ENCODE measurements around the gene USH1C.

USH1C gene

DNA sequence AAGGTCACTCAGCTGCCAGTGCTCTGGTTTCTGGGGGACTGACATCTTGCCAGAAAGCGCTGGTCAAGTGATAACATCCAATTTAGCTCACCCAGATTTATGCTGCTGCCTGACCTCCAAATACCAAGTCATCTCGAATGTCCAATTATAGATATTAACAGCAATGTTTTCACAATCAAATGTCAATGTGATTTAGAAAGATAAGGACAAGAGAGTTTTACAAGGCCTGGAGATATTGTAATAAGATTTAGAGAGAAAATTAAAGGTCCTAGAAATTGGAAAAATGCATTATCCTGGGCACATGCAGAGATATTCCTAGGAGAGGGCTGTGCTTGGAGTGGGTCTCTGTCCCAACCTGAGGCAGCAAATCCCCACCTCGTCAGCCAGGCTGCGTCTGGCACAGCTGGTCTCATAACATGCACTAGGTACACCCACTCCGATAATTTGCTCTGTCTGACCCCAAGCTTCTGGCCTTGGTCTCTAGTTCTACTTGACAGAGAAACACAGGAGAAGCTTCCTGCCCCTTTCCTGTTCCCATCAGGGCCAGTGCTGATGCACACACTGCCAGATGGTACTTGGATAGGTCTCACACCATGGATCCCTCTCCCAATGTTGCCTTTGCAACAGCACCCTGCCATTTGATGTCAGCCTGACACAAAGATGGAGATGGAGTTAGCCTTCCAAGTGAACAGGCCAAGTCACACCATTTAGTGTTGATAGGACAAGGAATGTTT, 28.6 kb downstream of the USH1C start:
- no peaks in the 10 kb centered on the region for H3K4me1 Mint-ChIP-seq (ENCODE audit: low read depth)
- H3K4me3 Mint-ChIP-seq = no peak overlapping the region
- H3K27me3 Mint-ChIP-seq (ENCODE audit: low read depth) = peaks cover 12% of the 10 kb centered on the region
- no peaks in the 10 kb centered on the region for H3K9me3 Mint-ChIP-seq
- H3K36me3 Mint-ChIP-seq (ENCODE audit: low read depth) = no peaks in the 10 kb centered on the region
- no peak overlapping the region for H3K27ac Mint-ChIP-seq

DNA sequence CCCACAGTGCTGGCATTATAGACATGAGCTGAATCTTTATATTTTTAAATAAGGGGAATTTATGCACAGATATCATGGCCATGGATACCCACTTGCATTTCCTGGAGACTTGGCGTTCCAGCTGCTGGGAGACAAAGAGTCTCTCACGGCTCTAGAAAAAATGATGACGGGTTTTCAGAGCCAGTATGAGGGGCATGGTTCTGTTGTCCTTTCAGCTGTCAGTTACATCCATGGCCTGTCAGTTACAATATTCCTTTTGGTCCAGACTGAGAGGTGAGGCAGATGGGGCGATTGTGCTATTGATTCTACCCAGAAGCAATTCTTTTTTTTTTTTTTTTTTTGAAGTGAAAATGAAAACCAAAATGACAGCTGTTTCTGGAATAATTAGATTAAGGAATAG, 29.7 kb downstream of the USH1C start:
- Mint-ChIP-seq H3K4me1 (ENCODE audit: low read depth) (no peaks in the 10 kb centered on the region), H3K27ac (no peak overlapping the region), H3K4me3 (no peak overlapping the region), H3K9me3 (no peaks in the 10 kb centered on the region), H3K27me3 (ENCODE audit: low read depth) (peaks cover 12% of the 10 kb centered on the region), H3K36me3 (ENCODE audit: low read depth) (no peaks in the 10 kb centered on the region)

DNA sequence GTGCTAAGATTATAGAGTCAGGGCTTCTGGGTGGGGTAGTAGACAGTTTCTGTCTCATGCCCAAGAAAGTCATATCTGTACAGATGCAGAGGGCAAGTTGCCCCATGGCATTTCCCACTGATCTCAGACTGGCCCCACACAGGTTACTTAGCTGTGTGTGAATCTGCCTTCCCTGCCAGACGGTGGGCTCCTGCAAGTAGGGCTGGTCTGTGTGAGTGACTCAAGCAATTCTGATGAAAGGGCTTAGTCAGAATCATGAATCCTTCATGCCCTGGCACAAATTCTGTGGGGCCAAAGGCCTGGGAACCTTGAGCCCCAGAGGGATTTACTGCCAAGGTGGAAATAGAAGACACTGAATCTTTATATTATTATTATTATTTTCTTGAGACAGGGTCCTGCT, 30.4 kb downstream of the USH1C start:
- peaks cover 12% of the 10 kb centered on the region for H3K27me3 Mint-ChIP-seq (ENCODE audit: low read depth)
- no peaks in the 10 kb centered on the region for H3K36me3 Mint-ChIP-seq (ENCODE audit: low read depth)
- no peaks in the 10 kb centered on the region for H3K9me3 Mint-ChIP-seq
- no peaks in the 10 kb centered on the region for H3K4me1 Mint-ChIP-seq (ENCODE audit: low read depth)
- no peak overlapping the region for H3K4me3 Mint-ChIP-seq
- H3K27ac Mint-ChIP-seq = no peak overlapping the region

DNA sequence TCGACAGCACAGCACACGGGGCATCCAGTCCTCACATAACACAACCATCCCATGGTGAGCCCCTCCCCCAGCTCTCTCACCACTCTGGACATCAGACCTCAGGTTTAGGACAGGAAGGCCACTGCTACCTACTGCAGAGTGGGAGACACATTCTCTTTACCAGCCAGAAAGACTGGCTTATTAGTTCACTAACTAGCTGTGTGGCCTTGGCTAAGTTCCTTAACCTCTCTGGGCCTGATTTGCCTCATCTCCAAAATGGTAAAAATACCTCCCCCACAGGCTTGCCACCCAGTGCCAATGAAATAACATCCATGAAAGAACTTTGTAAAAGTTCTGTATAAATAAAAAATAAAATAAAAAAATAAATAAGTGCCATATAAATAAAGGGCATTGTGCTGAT, 32.1 kb downstream of the USH1C start:
- no peaks in the 10 kb centered on the region for H3K36me3 Mint-ChIP-seq (ENCODE audit: low read depth)

DNA sequence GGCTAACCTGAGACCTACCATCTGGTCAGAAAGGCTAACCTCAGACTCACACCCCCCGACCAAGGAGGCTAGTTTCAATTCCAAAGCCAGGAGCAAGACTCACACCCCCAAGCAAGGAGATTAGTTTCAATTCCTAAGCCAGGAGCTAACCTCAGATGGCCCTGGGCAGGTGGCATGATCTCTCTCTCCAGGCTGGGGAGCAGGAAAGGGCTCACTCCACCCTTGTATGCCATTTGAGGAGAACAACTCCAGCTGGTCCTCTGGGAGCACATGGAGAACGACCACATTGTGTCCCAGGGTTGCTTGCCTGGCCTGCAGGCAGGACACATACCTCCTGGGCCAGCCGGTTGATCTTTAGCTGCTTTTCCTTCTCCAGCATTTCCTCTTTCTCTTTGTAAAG, 32.6 kb downstream of the USH1C start:
- no peaks in the 10 kb centered on the region for H3K4me1 Mint-ChIP-seq (ENCODE audit: low read depth)
- H3K9me3 Mint-ChIP-seq = no peaks in the 10 kb centered on the region
- H3K4me3 Mint-ChIP-seq = no peak overlapping the region
- peaks cover 17% of the 10 kb centered on the region for H3K27me3 Mint-ChIP-seq (ENCODE audit: low read depth)
- H3K36me3 Mint-ChIP-seq (ENCODE audit: low read depth) = no peaks in the 10 kb centered on the region
- no peak overlapping the region for H3K27ac Mint-ChIP-seq

More for the DNA sequence above, 32.1 kb downstream of the USH1C start:
- Mint-ChIP-seq H3K9me3 (no peaks in the 10 kb centered on the region), H3K4me3 (no peak overlapping the region), H3K27me3 (ENCODE audit: low read depth) (peaks cover 15% of the 10 kb centered on the region), H3K27ac (no peak overlapping the region), H3K4me1 (ENCODE audit: low read depth) (no peaks in the 10 kb centered on the region)

DNA sequence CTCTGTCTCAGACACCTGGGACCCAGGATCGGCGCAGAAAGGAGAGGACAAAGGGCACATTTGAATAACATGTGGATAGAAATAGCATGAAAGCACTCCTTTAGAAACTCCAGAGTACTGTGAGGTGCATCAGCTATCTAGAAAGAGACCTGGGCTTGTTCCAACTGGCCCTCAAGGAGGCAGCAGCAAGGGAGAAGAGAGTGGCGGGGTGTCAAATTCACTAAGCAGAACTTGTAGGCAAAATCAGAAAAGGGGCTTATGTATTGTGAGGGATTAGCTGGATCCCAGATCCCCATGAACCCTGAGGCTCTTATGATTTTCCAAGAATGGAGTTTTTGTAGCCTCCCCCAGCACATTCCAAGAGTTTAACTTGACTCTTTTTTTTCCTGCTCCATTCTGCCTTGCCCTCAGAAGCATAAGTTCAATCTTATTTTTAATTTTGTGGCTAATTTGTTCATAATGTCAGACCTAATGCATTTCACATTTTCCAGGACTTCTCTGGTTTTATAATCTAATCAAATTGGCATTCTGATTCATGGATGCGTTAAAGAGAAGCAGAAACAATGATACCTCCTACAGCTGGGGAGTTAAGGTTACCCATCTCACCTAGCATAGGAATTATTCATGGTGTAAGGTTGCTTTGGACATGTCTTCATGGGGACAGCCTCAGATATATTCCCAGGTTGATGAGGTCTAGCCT, 33.6 kb downstream of the USH1C start:
- no peaks in the 10 kb centered on the region for H3K4me1 Mint-ChIP-seq (ENCODE audit: low read depth)
- H3K9me3 Mint-ChIP-seq = no peaks in the 10 kb centered on the region
- no peak overlapping the region for H3K27ac Mint-ChIP-seq
- no peak overlapping the region for H3K4me3 Mint-ChIP-seq
- no peaks in the 10 kb centered on the region for H3K36me3 Mint-ChIP-seq (ENCODE audit: low read depth)
- H3K27me3 Mint-ChIP-seq (ENCODE audit: low read depth) = peaks cover 19% of the 10 kb centered on the region

DNA sequence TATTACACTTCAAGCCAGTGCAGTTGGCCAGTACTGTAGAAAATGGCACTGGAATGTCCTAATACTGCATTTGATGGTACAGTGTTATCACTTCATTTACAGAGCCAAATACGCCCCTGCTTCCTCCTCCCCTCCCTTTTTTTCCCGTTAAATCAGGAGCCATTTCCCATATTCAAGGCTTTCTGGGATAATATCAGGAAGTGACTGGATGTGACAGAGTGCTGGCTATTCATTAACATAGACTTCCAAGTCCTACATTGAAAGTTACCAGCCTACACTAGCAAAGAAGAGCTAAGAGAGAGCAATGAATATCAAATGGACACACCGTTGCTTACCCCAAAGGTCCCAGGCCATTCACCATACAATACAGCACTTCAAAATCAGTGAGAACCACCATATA, 35.4 kb downstream of the USH1C start:
- peaks cover 21% of the 10 kb centered on the region for H3K27me3 Mint-ChIP-seq (ENCODE audit: low read depth)
- no peak overlapping the region for H3K27ac Mint-ChIP-seq
- H3K9me3 Mint-ChIP-seq = no peaks in the 10 kb centered on the region
- H3K36me3 Mint-ChIP-seq (ENCODE audit: low read depth) = no peaks in the 10 kb centered on the region
- H3K4me1 Mint-ChIP-seq (ENCODE audit: low read depth) = no peaks in the 10 kb centered on the region
- no peak overlapping the region for H3K4me3 Mint-ChIP-seq

DNA sequence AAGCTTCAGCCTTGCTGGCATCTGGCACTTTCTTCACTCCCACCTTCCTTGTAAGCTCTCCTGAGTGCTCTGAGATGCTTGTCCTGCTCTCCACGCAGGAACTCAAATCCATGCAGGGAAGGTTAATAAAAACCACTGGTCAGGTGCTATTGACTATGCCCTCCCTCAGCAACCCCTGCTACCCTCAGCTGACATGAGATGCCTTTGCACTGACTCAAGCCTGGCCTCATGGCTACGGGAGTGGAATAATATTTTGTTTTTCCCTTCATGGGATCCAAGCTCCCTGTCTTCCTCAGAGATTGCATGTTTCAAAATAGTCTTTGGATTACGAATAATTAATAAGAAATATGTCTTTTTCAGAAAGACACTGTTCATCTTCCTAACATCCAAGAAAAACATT, 35.9 kb downstream of the USH1C start:
- Mint-ChIP-seq H3K27ac (no peak overlapping the region), H3K36me3 (ENCODE audit: low read depth) (no peaks in the 10 kb centered on the region), H3K9me3 (no peaks in the 10 kb centered on the region), H3K4me3 (no peak overlapping the region), H3K4me1 (ENCODE audit: low read depth) (no peaks in the 10 kb centered on the region), H3K27me3 (ENCODE audit: low read depth) (peaks cover 16% of the 10 kb centered on the region)

DNA sequence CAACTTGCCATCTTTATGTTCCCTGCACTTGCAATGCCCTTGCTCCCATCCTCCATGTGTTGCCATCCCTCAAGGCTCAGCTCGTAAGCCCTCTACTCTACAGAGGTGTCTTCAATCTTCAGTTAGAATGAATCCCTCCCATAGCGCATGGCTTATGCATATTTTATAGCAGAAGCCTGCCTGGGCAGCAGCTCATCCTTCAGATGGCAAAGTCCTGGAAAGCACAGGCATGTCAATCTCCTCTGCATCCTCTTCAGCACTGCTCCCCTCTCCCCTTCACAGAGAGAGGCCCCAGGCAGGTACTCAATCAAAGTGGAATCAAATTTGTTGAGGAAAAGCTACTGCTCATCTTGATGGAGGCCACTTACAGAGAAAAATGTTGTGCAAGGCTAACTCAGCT, 36.4 kb downstream of the USH1C start:
- peaks cover 12% of the 10 kb centered on the region for H3K27me3 Mint-ChIP-seq (ENCODE audit: low read depth)
- H3K9me3 Mint-ChIP-seq = no peaks in the 10 kb centered on the region
- H3K36me3 Mint-ChIP-seq (ENCODE audit: low read depth) = no peaks in the 10 kb centered on the region
- no peak overlapping the region for H3K27ac Mint-ChIP-seq
- H3K4me3 Mint-ChIP-seq = no peak overlapping the region
- H3K4me1 Mint-ChIP-seq (ENCODE audit: low read depth) = no peaks in the 10 kb centered on the region

DNA sequence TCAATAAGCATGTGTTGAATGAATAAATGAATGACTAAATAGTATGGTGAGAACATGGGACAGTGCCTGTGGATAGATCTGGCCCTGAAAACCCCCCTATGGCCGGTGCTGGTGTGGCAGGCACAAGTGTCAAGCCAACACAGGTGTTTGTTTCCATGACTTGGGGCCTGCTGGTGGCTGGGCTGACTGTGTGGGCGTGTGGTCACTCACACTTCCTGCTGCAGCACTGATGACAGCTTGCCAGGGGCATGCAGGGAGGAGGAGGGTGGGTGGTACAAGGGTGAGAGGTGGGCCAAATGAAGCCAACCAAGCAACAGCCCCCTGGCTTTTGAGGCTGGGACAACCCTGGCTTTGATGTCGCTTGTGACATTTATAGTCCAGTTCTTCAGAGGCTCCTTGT, 37.3 kb downstream of the USH1C start:
- H3K9me3 Mint-ChIP-seq = no peaks in the 10 kb centered on the region
- H3K36me3 Mint-ChIP-seq (ENCODE audit: low read depth) = no peaks in the 10 kb centered on the region
- no peaks in the 10 kb centered on the region for H3K4me1 Mint-ChIP-seq (ENCODE audit: low read depth)
- no peak overlapping the region for H3K27ac Mint-ChIP-seq
- H3K4me3 Mint-ChIP-seq = no peak overlapping the region
- peaks cover 10% of the 10 kb centered on the region for H3K27me3 Mint-ChIP-seq (ENCODE audit: low read depth)

DNA sequence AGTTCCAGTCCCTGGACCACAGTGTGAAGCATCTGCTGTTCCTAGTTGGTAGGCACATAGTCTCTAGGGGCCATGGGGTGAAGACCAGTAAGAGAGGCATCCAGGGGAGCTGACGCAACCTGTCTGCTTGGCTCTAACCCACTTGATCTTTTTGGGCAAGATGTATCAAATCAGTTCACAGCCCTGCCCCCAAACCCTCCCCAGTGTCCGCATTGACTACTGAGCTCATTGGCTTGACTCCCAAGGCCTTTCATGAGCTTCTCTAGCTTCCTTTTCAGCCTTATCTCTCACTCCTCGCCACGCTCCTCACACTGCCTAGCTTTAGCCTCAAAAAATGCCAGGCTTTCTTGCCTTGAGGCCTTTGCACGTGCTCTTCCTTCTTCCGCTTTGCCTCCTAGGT, 37.9 kb downstream of the USH1C start:
- no peaks in the 10 kb centered on the region for H3K36me3 Mint-ChIP-seq (ENCODE audit: low read depth)
- peaks cover 10% of the 10 kb centered on the region for H3K27me3 Mint-ChIP-seq (ENCODE audit: low read depth)
- H3K4me1 Mint-ChIP-seq (ENCODE audit: low read depth) = no peaks in the 10 kb centered on the region
- H3K4me3 Mint-ChIP-seq = no peak overlapping the region
- H3K27ac Mint-ChIP-seq = no peak overlapping the region
- H3K9me3 Mint-ChIP-seq = no peaks in the 10 kb centered on the region

DNA sequence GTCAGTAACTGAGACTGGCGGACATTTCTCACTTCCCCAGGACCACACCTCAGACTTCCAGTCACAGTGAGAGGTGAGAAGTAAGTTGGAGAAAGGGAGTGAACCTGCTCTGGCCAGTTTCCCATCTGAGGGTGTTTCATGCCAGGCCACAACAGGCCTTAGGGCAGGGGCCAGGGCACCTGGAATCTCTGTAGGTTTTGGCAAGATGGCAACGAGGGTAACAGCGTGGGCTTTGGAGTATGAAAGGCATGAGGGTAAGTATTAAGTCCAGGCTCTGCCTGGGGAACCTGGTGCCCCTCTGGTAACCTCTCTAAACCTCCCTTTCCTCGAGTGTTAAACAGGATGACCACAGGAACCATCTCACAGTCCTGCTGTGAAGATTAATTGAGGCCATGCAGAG, 39.1 kb downstream of the USH1C start:
- Mint-ChIP-seq H3K9me3 (no peaks in the 10 kb centered on the region), H3K4me1 (ENCODE audit: low read depth) (no peaks in the 10 kb centered on the region)

DNA sequence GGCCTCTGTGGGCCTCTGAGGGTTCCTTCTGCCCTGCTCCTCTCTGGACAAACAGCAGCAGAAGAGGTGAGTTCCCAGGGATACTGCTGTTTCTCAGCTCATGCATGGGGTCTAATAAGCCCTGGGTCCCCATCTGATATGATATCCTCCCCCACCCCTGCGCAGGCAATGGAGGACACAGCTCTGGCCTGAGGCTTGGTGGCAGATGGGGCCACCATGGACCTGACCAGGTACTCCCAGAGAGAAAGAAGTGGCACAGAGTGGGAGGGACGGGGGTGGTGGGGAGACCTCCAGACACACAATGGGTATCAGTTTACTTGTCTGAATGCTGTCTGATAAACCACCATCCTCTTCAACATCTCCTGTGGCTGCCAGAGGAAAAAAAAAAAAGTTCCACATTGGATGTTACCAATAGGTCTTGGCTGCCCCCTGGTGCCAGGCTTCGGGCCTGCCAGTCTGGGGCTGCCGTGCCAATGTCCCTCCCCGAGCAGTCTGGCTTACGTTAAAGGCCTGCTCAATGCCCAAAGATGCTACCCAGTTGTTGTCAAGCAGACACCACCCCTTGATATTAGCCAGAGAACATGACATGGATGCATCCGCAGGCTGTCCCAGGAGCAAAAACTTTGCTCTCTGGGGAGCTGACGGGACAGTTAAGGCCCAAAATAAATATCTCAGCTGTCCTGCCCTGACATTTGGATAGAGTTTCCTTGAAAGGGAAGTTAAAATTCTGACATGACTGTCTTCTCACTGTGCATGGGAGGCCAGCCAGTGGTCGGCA, 39.7 kb downstream of the USH1C start:
- Mint-ChIP-seq H3K27me3 (ENCODE audit: low read depth) (peaks cover 10% of the 10 kb centered on the region), H3K4me1 (ENCODE audit: low read depth) (no peaks in the 10 kb centered on the region), H3K36me3 (ENCODE audit: low read depth) (no peaks in the 10 kb centered on the region), H3K9me3 (no peaks in the 10 kb centered on the region), H3K4me3 (no peak overlapping the region), H3K27ac (no peak overlapping the region)

More for the DNA sequence above, 39.1 kb downstream of the USH1C start:
- Mint-ChIP-seq H3K4me3 (no peak overlapping the region), H3K36me3 (ENCODE audit: low read depth) (no peaks in the 10 kb centered on the region), H3K27ac (no peak overlapping the region), H3K27me3 (ENCODE audit: low read depth) (peaks cover 10% of the 10 kb centered on the region)

DNA sequence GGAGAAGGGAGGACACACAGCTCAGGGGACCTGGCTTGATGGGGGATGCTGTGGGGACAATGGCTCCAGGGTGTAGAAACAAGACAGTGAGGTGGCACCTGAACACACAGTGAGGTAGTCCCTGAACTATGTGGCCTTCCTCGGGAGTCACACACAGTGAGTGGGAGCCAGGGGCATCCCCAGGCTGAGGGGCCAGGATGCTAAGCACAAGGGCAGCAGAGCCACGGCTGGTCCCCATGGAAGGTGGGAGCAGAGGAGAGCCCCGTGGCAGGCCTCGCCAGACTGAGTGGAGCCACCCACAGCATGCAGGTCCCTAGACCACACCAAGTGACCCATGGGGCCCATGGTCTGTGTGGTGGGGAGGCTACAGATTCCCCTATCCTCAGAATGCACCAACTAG, 41.6 kb downstream of the USH1C start:
- H3K9me3 Mint-ChIP-seq = no peaks in the 10 kb centered on the region
- H3K4me1 Mint-ChIP-seq (ENCODE audit: low read depth) = no peaks in the 10 kb centered on the region
- no peak overlapping the region for H3K27ac Mint-ChIP-seq
- H3K27me3 Mint-ChIP-seq (ENCODE audit: low read depth) = peaks cover 7% of the 10 kb centered on the region
- no peaks in the 10 kb centered on the region for H3K36me3 Mint-ChIP-seq (ENCODE audit: low read depth)
- H3K4me3 Mint-ChIP-seq = no peak overlapping the region

DNA sequence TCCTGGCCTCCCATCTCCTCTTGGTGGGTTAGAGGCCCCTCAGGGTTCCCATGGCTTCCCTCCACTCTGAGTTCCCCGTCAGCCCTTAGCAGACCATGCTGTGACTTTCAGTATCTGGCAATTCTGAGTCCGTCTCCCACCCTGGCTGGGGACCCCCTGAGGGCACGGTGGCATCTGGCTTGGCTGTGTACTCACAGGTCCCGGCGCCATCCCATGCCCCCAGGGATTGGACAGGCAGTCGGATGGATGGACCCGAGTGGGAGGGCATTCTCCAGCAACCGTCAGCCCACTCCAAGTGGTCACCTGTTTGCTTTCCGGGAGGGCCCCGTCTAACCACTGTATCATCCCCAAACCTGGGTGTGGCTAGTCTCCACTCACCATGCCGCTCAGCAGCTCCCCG, 43.5 kb downstream of the USH1C start:
- H3K27me3 Mint-ChIP-seq (ENCODE audit: low read depth) = peaks cover 8% of the 10 kb centered on the region
- no peak overlapping the region for H3K27ac Mint-ChIP-seq
- no peaks in the 10 kb centered on the region for H3K36me3 Mint-ChIP-seq (ENCODE audit: low read depth)
- no peaks in the 10 kb centered on the region for H3K4me1 Mint-ChIP-seq (ENCODE audit: low read depth)
- H3K4me3 Mint-ChIP-seq = no peak overlapping the region
- no peaks in the 10 kb centered on the region for H3K9me3 Mint-ChIP-seq
